Measurements from ENCODE around the gene CCDC137.

- no peak for TF ChIP-seq POLR2A (IDR thresholded peaks at IDR 0.05)
- no peak for TF ChIP-seq CTCF (IDR thresholded peaks at IDR 0.05)
Measured at GRCh38 chr17:81650951-81651350, 15.6 kb upstream of the CCDC137 start.
